ENCODE results near the gene ACOXL.

DNA sequence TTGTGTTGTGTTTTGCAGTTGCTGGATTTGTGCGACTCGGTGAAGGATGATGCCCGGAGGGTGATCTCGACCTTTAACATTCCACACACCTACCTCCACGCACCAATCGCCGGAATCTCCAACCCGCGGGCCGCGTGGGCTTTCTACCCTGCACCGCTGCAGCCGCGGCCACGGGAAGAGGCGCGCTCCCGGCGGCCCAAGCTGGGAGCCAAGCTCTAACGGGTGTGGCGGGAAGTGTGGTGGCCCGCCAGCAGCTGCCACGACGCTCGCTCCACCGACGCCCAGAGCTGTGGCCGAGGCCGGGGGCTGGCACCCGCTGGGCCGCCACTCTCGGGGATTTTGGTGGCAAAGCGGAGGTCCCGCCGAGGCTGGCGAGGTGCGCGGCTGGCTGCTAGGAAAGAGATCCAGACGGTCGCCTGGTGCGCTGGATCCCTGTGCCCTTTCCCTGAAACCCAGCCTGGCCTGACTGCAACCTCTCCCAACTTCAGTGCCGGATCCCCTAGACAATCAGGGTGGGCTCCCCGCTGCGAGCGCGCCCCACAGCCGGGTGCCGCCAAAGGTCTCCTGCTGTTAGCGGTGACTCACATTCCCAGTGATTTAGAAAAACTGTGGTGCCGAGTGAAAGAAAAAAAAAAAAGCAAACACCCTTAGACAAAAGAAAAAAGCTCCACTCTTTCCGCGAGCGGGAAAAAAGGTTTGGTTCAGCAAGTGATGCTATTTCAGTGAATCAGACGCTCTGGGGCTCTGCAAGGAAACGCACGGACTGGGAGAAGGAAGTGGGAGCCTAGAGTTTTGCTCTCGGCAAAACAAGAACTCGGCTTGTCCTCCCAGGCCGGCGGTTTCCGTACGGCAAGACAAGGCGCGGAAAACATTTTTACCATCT is 385.5 kb downstream of the ACOXL start:
- TF ChIP-seq, protein P1, sequence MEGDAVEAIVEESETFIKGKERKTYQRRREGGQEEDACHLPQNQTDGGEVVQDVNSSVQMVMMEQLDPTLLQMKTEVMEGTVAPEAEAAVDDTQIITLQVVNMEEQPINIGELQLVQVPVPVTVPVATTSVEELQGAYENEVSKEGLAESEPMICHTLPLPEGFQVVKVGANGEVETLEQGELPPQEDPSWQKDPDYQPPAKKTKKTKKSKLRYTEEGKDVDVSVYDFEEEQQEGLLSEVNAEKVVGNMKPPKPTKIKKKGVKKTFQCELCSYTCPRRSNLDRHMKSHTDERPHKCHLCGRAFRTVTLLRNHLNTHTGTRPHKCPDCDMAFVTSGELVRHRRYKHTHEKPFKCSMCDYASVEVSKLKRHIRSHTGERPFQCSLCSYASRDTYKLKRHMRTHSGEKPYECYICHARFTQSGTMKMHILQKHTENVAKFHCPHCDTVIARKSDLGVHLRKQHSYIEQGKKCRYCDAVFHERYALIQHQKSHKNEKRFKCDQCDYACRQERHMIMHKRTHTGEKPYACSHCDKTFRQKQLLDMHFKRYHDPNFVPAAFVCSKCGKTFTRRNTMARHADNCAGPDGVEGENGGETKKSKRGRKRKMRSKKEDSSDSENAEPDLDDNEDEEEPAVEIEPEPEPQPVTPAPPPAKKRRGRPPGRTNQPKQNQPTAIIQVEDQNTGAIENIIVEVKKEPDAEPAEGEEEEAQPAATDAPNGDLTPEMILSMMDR (IDR thresholded peaks at IDR 0.05; ENCODE audit: low read depth, low read length, poor library complexity, severe bottlenecking) = no peak
- TF ChIP-seq EZH2phosphoT487 (IDR thresholded peaks at IDR 0.05; ENCODE audit: borderline replicate concordance, low read length) = no peak
